Lower lobe of right lung (tissue), 2 donors: ENCODE measurements around the gene SLAMF6. TPM values are rescaled to one million over a fixed set of nuclear protein-coding genes. Genes with fewer than 3 reads are reported as not detected.

Experiments
- ATAC-seq, 2 donors: fragments of 200-7000 bp; cut with Tn5 transposase; one replicate each; pipeline ENCODE4 v1.9.1; 2020 to 2022; ENCODE audit warnings: mild to moderate bottlenecking in 2 of 2, moderate library complexity in 2 of 2
- DNase-seq: peaks from one replicate; pipeline ENCODE4 v3.0.0-alpha.2; 2020
- H3K27ac ChIP-seq: fragments of 200-600 bp; one replicate; pipeline ENCODE4 v1.8.0; 2022
- H3K27me3 ChIP-seq: fragments of 200-600 bp; one replicate; pipeline ENCODE4 v1.8.0; 2022; ENCODE audit warnings: low read depth
- H3K36me3 ChIP-seq: fragments of 200-600 bp; one replicate; pipeline ENCODE4 v1.8.0; 2022; ENCODE audit warnings: mild to moderate bottlenecking
- H3K4me1 ChIP-seq: fragments of 200-600 bp; one replicate; pipeline ENCODE4 v1.8.0; 2022
- H3K4me3 ChIP-seq: fragments of 200-600 bp; one replicate; pipeline ENCODE4 v1.8.0; 2022; ENCODE audit warnings: mild to moderate bottlenecking
- H3K9me3 ChIP-seq: fragments of 200-600 bp; one replicate; pipeline ENCODE4 v1.8.0; 2022
- CTCF ChIP-seq: fragments of 200-600 bp; IDR thresholded peaks from one replicate; pipeline ENCODE4 v1.8.0; 2022; ENCODE audit warnings: antibody characterized with exemption, mild to moderate bottlenecking
- intact Hi-C: fragments of 100-400 bp; cut with DNase I; formaldehyde crosslinking; loops from one replicate; pipeline ENCODE4 v1.11.0; 2022
- total RNA-seq: library from RNA; stranded (reverse); fragmentation: NEBNext Ultra II Directional; extraction: Animal tissue kit (Norgen Biotek cat#: 25700); gene quantifications from one replicate; pipeline ENCODE4 v1.2.1, GENCODE V29; 2021
- donor health status: DM: no; HTN: yes; CAD: no; lungs with severe emphysema.

Gene SLAMF6
- total RNA-seq, 1 donor from 2014 or later, result 4.8 TPM

GRCh38 chr1:160494620-160495019 is 28.4 kb downstream of the SLAMF6 start:
- no peaks in the 10 kb centered on the region for H3K27me3 ChIP-seq
- H3K9me3 ChIP-seq, result no peaks in the 10 kb centered on the region
- no peak overlapping the region for H3K4me3 ChIP-seq
- H3K27ac ChIP-seq, result no peak overlapping the region
- no peaks in the 10 kb centered on the region for H3K4me1 ChIP-seq
- ATAC-seq, result no peak
- no peaks in the 10 kb centered on the region for H3K36me3 ChIP-seq
- intact Hi-C loops, result no loop called here
- no peak for TF ChIP-seq CTCF
- DNase-seq, result no peak

GRCh38 chr1:160492617-160493016 is 30.4 kb downstream of the SLAMF6 start:
- TF ChIP-seq CTCF, result no peak
- Histone ChIP-seq H3K4me3 (no peak overlapping the region), H3K27me3 (no peaks in the 10 kb centered on the region), H3K27ac (no peak overlapping the region), H3K9me3 (no peaks in the 10 kb centered on the region), H3K4me1 (no peaks in the 10 kb centered on the region), H3K36me3 (no peaks in the 10 kb centered on the region)
- DNase-seq (no peak), ATAC-seq (no peak)
- intact Hi-C loops, result no loop called here

GRCh38 chr1:160491981-160492380 is 31.1 kb downstream of the SLAMF6 start:
- ATAC-seq (no peak), DNase-seq (no peak)
- Histone ChIP-seq H3K4me1 (no peaks in the 10 kb centered on the region), H3K9me3 (no peaks in the 10 kb centered on the region), H3K27ac (no peak overlapping the region), H3K27me3 (no peaks in the 10 kb centered on the region), H3K36me3 (no peaks in the 10 kb centered on the region), H3K4me3 (no peak overlapping the region)
- TF ChIP-seq CTCF, result no peak
- intact Hi-C loops, result no loop called here

GRCh38 chr1:160491017-160491416 is 32.0 kb downstream of the SLAMF6 start:
- intact Hi-C loops, result no loop called here
- ATAC-seq, result no peak
- H3K4me1 ChIP-seq, result no peaks in the 10 kb centered on the region

GRCh38 chr1:160489513-160490261 is 33.4 kb downstream of the SLAMF6 start:
- no peaks in the 10 kb centered on the region for H3K36me3 ChIP-seq
- intact Hi-C loops, result no loop called here
- no peak overlapping the region for H3K27ac ChIP-seq
- DNase-seq, result no peak
- H3K4me3 ChIP-seq, result no peak overlapping the region
- no peak for TF ChIP-seq CTCF
- no peaks in the 10 kb centered on the region for H3K9me3 ChIP-seq
- no peaks in the 10 kb centered on the region for H3K27me3 ChIP-seq
- H3K4me1 ChIP-seq, result no peaks in the 10 kb centered on the region
- ATAC-seq, result no peak

More at GRCh38 chr1:160491017-160491416, 32.0 kb downstream of the SLAMF6 start:
- DNase-seq, result no peak
- no peak for TF ChIP-seq CTCF
- no peak overlapping the region for H3K4me3 ChIP-seq
- H3K27me3 ChIP-seq, result no peaks in the 10 kb centered on the region
- H3K27ac ChIP-seq, result no peak overlapping the region
- H3K9me3 ChIP-seq, result no peaks in the 10 kb centered on the region
- H3K36me3 ChIP-seq, result no peaks in the 10 kb centered on the region
